ACHN (cell line): ENCODE results near the gene KATNBL1.
A peak's percentile ranks its signal among the peaks of the same experiment; 100 is the strongest.
"Not testable (repeated sequence)": the region's sequence is repeated elsewhere in the genome, so short reads cannot be mapped to it uniquely, and the experiment has no call there.

Source experiments
- DNase-seq: peaks from one replicate; pipeline ENCODE4 v3.0.0-alpha.2; 2015
- in situ Hi-C: cut with HindIII; loops from 2 replicates; pipeline ENCODE4 v1.10.0; 2017; ENCODE audit warnings: low sequenced_read_pairs, low pct_ligation_motif_present, low pct_unique_long_range_greater_than_20kb

KATNBL1 gene

DNA sequence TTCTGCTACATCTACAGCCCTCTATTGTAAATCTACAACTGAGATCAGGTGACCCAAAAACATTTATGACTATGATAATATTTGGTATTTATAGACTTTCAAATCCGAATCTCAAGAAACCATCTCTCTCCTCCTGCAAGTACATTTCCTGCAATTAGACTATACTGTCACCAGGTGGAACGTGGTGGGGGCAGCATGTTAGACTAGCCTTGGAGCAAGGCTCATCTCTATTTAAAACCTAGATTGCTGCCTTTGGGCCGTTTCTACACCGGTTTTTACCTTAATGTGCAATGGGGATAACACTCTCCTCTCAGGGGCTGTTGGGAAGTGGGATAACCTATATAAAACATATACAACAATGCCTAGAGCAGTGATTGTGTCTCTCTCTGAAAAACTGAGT lies 3.8 kb upstream of the KATNBL1 start:
- DNase-seq = no peak
- in situ Hi-C loops = no loop called here

DNA sequence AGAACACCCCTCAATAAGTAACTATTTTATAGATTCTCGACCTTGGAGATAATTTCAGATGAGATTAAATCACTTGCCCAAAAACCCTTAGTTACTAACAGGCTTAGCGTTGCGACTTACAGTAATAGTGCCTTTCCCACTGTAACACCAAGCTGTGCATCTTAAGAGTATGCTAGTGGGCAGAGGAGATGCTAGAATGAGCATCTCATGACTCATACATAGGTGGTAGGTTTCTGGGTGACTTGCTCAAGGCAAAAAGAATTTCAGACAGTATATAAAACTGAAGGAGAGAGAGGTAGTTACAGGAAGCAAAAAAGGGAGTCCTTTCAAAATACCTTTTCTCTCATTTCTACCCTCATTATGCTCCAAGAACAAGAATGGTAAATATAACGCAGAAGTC lies 3.9 kb downstream of the KATNBL1 start:
- peak; percentile 16 for DNase-seq
- in situ Hi-C loops = no loop called here

DNA sequence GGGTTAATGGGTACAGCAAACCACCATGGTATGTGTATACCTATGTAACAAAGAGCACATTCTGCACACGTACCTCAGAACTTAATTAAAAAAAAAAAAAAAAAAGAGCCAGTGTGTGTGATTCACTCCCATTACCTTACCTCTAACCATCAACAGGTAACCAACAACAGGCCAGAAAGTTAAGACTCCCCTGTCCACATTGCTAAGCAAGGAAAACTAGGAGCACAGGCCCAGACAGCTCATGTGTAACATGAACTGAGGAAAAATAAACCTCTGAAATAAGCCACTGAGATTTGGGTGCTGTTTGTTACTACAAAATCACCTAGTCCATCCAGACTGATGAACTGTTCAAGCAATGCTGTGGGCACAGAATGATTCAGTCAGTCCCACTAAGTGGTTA lies 6.0 kb downstream of the KATNBL1 start:
- in situ Hi-C loops = no loop called here
- no peak for DNase-seq

DNA sequence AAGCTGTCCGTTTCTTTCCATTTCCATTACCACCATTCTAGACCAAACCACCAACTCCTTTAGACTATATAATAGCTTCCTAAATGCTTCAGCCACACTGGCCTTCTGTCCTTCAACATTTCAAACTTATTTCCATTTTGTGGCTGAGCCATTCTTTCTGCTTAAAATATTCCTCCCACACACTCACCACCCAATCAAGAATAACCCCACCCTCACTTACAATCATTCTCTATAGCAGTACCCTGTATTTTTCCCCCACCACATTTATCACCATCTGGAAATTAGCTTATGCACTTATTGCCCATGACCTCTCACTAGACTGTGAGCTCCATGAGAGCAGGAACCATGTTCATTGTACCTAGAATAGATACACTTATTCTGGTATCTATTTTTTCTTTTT lies 6.6 kb downstream of the KATNBL1 start:
- in situ Hi-C loops = no loop called here
- DNase-seq = no peak

DNA sequence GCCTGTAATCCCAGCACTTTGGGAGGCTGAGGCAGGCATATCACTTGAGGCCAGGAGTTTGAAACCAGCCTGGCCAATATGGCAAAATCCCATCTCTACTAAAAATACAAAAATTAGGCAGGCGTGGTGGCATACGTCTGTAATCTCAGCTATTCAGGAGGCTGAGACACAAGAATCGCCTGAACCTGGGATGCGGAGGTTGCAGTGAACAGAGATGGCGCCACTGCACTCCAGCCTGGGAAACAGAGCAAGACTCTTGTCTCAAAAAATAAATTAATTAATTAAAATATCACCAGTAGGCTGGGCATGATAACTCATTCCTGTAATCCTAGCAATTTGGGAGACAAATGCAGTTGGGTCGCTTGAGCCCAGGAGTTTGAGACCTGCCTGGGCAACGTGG lies 16.6 kb downstream of the KATNBL1 start:
- in situ Hi-C loops, DNase-seq: not testable (repeated sequence)

DNA sequence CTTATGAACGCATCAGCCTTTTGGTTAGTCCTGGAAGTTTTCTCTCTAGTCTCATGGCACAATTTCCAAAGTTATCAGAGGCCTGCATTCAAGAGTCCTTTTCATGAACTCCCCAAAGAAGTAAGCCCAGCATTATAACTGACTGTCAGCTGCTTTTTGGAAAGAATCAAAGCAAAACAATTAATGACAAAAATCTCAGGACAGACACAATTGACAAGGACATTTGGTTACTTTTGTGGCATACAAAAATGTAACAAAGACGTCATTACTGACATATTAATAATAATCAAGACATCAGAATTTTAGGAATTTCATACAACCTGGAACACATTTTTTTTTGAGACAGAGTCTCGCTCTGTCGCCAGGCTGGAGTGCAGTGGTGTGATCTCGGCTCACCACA lies 21.2 kb downstream of the KATNBL1 start:
- no peak for DNase-seq
- in situ Hi-C loops = no loop called here

DNA sequence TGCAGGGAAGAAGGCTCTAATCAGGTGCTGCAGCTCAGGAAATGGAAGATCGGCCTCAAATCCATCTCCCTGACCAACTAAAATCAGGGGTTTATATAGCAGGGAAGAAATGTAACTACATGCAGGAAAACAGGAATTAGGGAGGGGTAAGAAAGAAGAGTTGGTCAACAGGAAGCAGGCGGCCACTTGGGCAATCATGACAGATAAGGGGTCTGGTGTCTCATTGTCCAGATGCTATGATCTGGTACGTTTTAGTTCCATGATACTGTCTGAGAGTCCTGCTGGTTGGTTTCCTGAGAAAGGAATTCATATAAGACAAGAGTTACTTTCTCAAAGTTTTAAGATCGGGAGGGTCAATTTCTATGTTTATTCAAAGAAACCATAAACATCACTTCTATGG lies 24.2 kb downstream of the KATNBL1 start:
- no peak for DNase-seq
- in situ Hi-C loops = no loop called here

DNA sequence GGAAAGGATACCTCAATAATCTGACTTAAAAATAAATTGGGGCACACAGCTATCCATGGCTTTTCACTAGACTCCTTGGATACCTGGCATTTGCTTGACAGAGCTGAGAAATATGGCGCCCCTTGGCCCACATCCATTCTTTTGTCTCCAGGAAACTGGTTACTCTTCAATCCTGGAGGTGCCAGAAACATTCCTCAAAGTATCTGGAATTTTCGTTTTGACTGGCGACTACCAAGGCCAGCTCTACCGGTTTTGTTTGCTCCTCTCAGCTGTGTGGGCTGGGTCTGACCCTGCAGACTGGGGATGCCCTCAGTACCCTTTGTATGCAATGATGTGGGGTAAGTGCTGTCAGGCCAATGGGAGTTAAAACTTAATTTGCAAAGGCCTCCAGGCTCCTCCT lies 27.0 kb downstream of the KATNBL1 start:
- DNase-seq = peak; percentile 28
- in situ Hi-C loops = no loop called here

DNA sequence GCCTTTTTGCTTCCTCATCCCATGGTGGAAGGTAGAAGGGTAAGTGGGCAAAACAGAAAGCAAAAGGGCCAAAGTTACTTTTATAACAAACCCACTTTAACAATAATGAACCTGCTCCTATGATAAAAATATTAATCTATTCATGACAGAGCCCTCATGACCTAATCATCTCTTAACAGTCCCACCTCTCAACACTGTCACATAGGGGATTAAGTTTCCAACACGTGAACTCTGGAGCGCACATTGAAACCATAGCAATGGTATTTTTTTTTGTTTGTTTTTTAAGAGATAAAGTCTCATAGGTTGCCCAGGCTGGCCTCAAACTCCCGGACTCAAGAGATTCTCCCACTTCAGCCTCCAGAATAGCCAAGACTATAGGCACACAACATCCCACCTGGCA lies 30.7 kb downstream of the KATNBL1 start:
- DNase-seq = no peak
- in situ Hi-C loops = no loop called here

DNA sequence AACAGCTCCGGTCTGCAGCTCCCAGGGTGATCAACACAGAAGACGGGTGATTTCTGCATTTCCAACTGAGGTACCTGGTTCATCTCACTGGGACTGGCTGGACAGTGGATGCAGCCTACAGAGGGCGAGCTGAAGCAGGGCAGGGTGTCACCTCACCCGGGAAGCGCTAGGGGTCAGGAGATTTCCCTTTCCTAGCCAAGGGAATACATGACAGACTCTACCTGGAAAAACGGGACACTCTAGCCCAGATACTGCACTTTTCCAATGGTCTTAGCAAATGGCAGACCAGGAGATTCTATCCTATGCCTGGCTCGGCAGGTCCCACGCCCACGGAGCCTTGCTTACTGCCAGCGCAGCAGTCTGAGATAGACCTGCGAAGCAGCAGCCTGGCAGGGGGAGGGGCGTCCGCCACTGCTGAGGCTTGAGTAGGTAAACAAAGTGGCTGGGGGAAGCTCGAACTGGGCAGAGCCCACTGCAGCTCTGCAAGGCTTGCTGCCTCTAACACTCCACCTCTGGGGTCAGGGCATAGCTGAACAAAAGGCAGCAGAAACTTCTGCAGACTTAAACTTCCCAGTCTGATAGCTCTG lies 43.8 kb downstream of the KATNBL1 start:
- in situ Hi-C loops, DNase-seq: not testable (repeated sequence)

DNA sequence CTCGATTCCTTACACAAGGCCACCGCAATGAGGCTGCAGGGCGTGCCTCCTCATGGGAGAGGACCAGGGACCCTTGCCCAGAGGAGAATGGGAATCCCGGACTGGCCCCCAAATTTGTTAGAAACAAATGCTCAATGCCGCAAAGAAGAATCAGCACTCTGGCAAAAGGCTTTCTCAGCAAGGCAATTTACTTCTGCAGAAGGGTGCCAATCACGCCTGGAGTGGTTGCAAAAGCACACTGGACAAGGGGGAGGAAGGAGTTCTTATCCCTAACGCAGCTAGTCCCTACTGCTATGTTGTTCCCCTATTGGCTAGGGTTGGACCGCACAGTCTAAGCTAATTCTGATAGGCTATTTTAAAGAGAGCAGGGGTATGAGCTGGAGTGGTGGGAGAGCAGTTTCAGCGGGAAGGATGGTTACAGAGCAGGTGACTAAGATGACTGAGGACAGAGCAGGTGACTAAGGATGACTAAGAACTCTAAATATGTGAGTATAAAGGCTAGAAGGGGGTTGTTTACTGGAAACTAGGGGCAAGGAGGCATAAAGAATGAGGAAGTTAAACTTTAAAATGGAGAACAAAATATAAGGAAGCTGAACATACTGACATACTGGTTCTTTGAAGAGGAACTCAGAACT lies 48.5 kb downstream of the KATNBL1 start:
- DNase-seq = no peak
- in situ Hi-C loops = no loop called here

DNA sequence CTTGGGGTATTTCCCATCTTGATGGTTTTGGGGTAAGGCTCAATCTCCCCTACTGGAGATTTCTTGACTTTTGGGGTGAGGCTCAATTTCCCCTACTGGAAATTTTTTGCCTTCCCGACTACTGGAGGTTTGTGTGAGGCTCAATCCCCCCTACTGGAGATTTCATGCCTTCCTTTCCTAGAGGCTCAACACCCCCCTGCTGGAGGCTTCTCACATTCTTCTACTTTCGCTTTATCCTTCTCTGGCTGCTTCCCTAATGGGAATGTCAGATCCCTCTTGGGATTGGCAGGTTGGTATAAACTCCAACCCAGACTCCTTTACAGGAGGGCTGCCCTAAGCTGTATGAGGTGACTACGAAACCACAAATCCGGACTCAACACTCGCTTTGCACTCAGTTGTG lies 49.2 kb downstream of the KATNBL1 start:
- in situ Hi-C loops = no loop called here
- DNase-seq = no peak

DNA sequence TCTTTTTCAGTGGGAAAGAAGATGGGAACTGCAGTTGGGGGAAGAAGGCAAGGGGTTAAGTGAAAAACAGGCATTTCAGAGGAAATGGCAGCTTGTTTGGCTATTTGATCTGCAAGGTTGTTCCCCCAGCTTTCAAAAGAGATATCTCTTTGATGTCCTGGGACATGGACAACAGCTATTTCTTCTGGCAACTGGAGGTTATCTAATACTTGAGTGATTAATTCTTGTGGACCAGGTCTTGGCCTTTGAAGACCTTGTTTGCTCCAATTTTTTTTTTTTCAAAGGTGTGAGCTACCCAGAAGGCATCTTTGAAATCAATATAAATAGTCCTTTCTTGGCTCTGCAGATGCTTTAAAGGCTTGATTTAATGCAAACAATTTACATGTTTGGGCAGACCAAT lies 51.5 kb downstream of the KATNBL1 start:
- DNase-seq = no peak
- in situ Hi-C loops = no loop called here

DNA sequence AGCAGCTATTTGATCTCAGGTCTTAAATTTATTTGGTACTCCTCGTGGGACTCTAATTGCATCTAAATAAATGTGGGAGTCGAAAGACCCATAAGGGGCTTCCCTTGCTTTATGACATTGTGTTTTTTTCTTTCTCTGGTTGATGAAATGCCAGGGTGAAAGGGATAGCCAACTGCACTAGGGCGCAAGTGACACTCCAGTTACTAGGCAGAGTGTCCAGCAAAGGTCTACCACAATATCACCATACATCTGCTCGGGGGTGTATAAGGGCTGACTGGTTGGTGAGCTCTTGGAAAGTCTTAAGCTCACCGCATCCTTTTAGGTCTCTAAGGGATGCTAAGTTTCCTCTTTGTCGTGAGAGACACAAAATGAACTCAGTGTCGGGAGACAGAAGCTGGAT lies 54.0 kb downstream of the KATNBL1 start:
- no peak for DNase-seq
- in situ Hi-C loops = no loop called here

DNA sequence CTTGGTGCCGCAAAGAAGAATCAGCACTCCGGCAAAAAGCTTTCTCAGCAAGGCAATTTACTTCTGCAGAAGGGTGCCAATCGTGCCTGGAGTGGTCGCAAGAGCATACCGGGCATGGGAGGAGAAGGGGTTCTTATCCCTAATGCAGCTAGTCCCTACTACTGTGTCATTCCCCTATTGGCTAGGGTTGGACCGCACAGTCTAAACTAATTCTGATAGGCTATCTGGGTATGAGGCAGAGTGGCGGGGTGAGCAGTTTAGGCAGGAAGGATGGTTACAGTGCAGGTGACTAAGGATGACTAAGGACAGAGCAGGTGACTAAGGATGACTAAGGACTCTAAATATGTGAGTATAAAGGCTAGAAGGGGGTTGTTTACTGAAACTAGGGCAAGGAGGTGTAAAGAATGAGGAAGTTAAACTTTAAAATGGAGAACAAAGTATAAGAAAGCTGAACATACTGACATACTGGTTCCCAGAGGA lies 55.1 kb downstream of the KATNBL1 start:
- peak; percentile 19 for DNase-seq
- in situ Hi-C loops = no loop called here

DNA sequence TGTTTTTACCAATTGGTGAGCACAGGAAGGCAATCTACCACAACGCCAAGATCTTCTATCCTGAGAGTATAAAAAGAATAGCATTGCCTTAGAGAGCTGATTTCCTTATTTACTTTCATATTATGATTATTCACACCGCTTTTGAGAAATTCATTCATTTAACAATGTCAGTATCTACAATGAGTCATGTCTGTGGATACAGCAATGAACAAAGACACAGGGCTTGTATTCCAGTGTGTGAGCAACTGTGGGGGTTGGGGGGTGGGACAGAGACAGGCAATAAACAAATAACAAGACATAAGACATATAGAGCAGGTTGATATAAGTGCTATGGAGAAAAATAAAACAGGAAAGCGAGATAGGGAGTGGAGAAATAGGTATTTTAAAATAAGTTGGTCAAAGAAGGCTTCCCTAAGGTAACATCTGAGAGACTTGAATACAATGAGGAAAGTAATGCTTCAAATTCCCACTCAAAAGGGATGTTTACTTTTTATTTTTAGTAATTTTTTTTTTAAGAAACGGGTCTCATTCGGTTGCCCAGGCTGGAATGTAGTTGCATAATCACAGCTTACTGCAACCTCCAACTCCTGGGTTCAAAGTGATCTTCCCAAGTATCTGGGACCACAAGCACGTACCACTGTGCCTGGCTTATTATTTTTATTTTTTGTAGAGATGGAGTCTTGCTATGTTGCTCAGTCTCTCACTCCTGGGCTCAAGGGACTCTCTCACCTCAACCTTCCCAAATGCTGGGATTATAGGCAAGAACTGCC lies 62.3 kb downstream of the KATNBL1 start:
- no peak for DNase-seq
- in situ Hi-C loops = no loop called here

DNA sequence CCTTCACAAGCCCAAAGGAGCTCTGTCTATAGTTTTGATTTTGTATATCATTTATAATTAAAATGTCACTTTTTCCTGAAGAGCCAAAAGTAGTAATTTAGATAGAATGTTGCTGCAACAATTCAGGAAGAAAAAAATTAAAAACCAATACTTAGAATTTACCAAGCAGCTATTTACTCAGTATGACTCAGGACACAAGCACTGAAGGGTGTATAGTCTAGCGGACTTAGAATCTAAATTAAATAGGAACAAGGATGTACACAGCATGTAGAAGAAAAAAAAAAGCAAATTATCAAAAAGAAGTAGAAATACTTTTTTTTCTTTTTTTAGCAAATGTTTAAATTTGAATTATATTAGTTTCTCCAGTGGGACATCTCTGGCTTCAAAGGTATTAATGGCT lies 76.4 kb downstream of the KATNBL1 start:
- in situ Hi-C loops = no loop called here
- no peak for DNase-seq

DNA sequence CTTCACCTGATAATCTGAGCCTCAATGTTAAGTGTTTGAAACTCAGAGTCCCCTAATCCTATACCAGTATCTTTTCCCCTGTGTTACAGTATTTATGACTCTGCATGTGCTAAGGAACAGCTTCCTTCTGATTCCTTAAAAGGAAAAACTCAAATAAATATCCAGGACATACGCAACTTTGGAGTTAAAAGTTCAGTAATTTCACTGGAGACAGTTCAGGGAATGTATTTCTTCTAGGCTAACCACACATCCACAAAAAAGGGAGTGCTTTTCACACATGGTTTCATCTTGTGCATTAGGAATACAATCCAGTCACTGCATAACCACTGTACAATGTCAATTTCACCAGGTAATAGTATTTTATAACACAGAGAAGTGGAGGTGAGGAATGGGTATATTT lies 77.0 kb downstream of the KATNBL1 start:
- in situ Hi-C loops = no loop called here
- DNase-seq = no peak

DNA sequence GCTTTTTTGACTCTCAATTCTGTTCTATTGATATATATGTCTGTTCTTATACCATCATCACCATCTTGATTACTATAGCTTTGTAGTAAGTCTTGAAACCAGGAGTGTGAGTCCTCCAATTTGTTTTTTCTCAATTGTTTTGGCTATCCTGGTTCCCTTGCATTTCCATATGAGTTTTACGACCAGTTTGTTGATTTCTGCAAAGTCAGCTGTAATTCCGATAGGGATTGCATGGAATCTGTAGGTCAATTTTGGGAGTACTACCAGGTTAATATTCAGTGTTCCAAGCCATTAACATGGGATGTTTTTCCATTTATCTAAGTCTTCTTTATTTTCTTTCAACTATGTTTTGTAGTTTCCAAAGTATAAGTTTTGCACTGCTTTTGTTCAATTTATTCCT lies 81.0 kb downstream of the KATNBL1 start:
- no peak for DNase-seq
- in situ Hi-C loops = no loop called here

DNA sequence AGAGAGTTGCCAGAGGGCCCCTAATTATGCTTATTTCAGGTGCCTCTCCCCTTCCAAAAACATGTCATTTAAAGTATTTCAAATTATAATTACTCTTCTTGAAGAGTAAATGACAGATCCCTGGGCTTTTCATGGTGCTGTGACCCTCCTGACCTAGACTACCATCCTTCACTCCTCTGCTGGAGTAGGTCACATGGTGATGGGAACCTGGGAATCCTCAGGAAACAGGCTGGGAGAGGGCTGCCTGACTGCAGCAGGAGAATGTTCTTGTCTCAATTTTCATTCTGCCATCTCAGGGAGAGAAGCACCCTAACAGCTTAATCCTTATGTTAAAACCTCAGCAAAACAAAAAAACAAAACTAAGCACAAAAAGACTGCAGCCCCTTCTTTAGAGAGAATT lies 83.4 kb downstream of the KATNBL1 start:
- no peak for DNase-seq
- in situ Hi-C loops = no loop called here
